ENCODE measurements around the gene NDRG4.

NDRG4 gene

GRCh38 chr16:58462499-58462996, 37.4 kb upstream of the NDRG4 start:
- H3K4me1 Mint-ChIP-seq = peaks cover 22% of the 10 kb centered on the region
- peaks cover 66% of the 10 kb centered on the region for H3K27me3 Mint-ChIP-seq
- no peak for ATAC-seq
- H3K27ac Mint-ChIP-seq = no peak overlapping the region
- H3K4me3 Mint-ChIP-seq = peak overlapping the region; percentile 37 to 73
- DNase-seq = no peak
- no peaks in the 10 kb centered on the region for H3K9me3 Mint-ChIP-seq

GRCh38 chr16:58462997-58463941, 36.7 kb upstream of the NDRG4 start:
- peaks cover 22% of the 10 kb centered on the region for H3K4me1 Mint-ChIP-seq
- DNase-seq (no peak), ATAC-seq (peak; percentile 53)
- peaks cover 73% of the 10 kb centered on the region for H3K27me3 Mint-ChIP-seq
- peak overlapping the region in 1 of 2 donors; percentile 73 for H3K4me3 Mint-ChIP-seq
- no peaks in the 10 kb centered on the region for H3K9me3 Mint-ChIP-seq
- H3K27ac Mint-ChIP-seq = no peak overlapping the region

GRCh38 chr16:58464047-58464915, 35.7 kb upstream of the NDRG4 start:
- DNase-seq = peak in 1 of 2 donors; percentile 14
- ATAC-seq = peak; percentile 33
- H3K4me1 Mint-ChIP-seq = peaks cover 17% of the 10 kb centered on the region
- H3K9me3 Mint-ChIP-seq = no peaks in the 10 kb centered on the region
- no peak overlapping the region for H3K27ac Mint-ChIP-seq
- peak overlapping the region; percentile 53 to 60 for H3K4me3 Mint-ChIP-seq
- peaks cover 83% of the 10 kb centered on the region for H3K27me3 Mint-ChIP-seq

GRCh38 chr16:58464916-58465731, 34.8 kb upstream of the NDRG4 start:
- H3K9me3 Mint-ChIP-seq = no peaks in the 10 kb centered on the region
- ATAC-seq (no peak), DNase-seq (no peak)
- peaks cover 84% of the 10 kb centered on the region for H3K27me3 Mint-ChIP-seq
- H3K27ac Mint-ChIP-seq = no peak overlapping the region
- peaks cover 11% of the 10 kb centered on the region for H3K4me1 Mint-ChIP-seq
- H3K4me3 Mint-ChIP-seq = peak overlapping the region; percentile 53 to 60

- Mint-ChIP-seq H3K27me3 (peaks cover 77% of the 10 kb centered on the region), H3K27ac (no peak overlapping the region), H3K9me3 (no peaks in the 10 kb centered on the region), H3K4me1 (peaks cover 11% of the 10 kb centered on the region), H3K4me3 (no peak overlapping the region)
- no peak for DNase-seq
- ATAC-seq = no peak
Observed at GRCh38 chr16:58465817-58466216, 34.1 kb upstream of the NDRG4 start.

GRCh38 chr16:58466396-58466795, 33.5 kb upstream of the NDRG4 start:
- no peaks in the 10 kb centered on the region for H3K9me3 Mint-ChIP-seq
- no peak for ATAC-seq
- no peak for DNase-seq
- no peak overlapping the region for H3K27ac Mint-ChIP-seq
- no peak overlapping the region for H3K4me3 Mint-ChIP-seq
- peaks cover 75% of the 10 kb centered on the region for H3K27me3 Mint-ChIP-seq
- peaks cover 11% of the 10 kb centered on the region for H3K4me1 Mint-ChIP-seq

- no peaks in the 10 kb centered on the region for H3K9me3 Mint-ChIP-seq
- peaks cover 11% of the 10 kb centered on the region for H3K4me1 Mint-ChIP-seq
- no peak for DNase-seq
- ATAC-seq = no peak
- H3K27me3 Mint-ChIP-seq = peaks cover 66% of the 10 kb centered on the region
- no peak overlapping the region for H3K4me3 Mint-ChIP-seq
- H3K27ac Mint-ChIP-seq = no peak overlapping the region
Observed at GRCh38 chr16:58467905-58468304, 32.0 kb upstream of the NDRG4 start.

- no peak for ATAC-seq
- no peak overlapping the region for H3K27ac Mint-ChIP-seq
- peaks cover 46% of the 10 kb centered on the region for H3K27me3 Mint-ChIP-seq
- no peaks in the 10 kb centered on the region for H3K4me1 Mint-ChIP-seq
- DNase-seq = no peak
- H3K9me3 Mint-ChIP-seq = no peaks in the 10 kb centered on the region
- H3K4me3 Mint-ChIP-seq = no peak overlapping the region
Observed at GRCh38 chr16:58471209-58471975, 28.6 kb upstream of the NDRG4 start.

GRCh38 chr16:58472266-58472665, 27.7 kb upstream of the NDRG4 start:
- no peaks in the 10 kb centered on the region for H3K4me1 Mint-ChIP-seq
- DNase-seq = no peak
- no peak for ATAC-seq
- no peak overlapping the region for H3K27ac Mint-ChIP-seq
- no peaks in the 10 kb centered on the region for H3K9me3 Mint-ChIP-seq
- H3K27me3 Mint-ChIP-seq = peaks cover 37% of the 10 kb centered on the region
- H3K4me3 Mint-ChIP-seq = no peak overlapping the region

- DNase-seq = no peak
- H3K27ac Mint-ChIP-seq = peak overlapping the region; percentile 2 to 44
- peaks cover 32% of the 10 kb centered on the region for H3K27me3 Mint-ChIP-seq
- no peak for ATAC-seq
- no peak overlapping the region for H3K4me3 Mint-ChIP-seq
- H3K9me3 Mint-ChIP-seq = no peaks in the 10 kb centered on the region
- H3K4me1 Mint-ChIP-seq = no peaks in the 10 kb centered on the region
Observed at GRCh38 chr16:58472827-58473226, 27.1 kb upstream of the NDRG4 start.

- Mint-ChIP-seq H3K9me3 (no peaks in the 10 kb centered on the region), H3K4me1 (no peaks in the 10 kb centered on the region), H3K27ac (no peak overlapping the region), H3K4me3 (no peak overlapping the region), H3K27me3 (peaks cover 17% of the 10 kb centered on the region)
- ATAC-seq (no peak), DNase-seq (no peak)
Observed at GRCh38 chr16:58474296-58474695, 25.6 kb upstream of the NDRG4 start.

- DNase-seq (no peak), ATAC-seq (no peak)
- no peak overlapping the region for H3K27ac Mint-ChIP-seq
- H3K9me3 Mint-ChIP-seq = no peaks in the 10 kb centered on the region
- peaks cover 15% of the 10 kb centered on the region for H3K27me3 Mint-ChIP-seq
- H3K4me1 Mint-ChIP-seq = no peaks in the 10 kb centered on the region
- H3K4me3 Mint-ChIP-seq = no peak overlapping the region
Observed at GRCh38 chr16:58475091-58475619, 24.8 kb upstream of the NDRG4 start.

- Mint-ChIP-seq H3K27ac (no peak overlapping the region), H3K27me3 (peaks cover 13% of the 10 kb centered on the region), H3K4me3 (no peak overlapping the region), H3K9me3 (no peaks in the 10 kb centered on the region), H3K4me1 (no peaks in the 10 kb centered on the region)
- DNase-seq (no peak), ATAC-seq (no peak)
Observed at GRCh38 chr16:58476791-58477190, 23.2 kb upstream of the NDRG4 start.

GRCh38 chr16:58478427-58478826, 21.5 kb upstream of the NDRG4 start:
- H3K27ac Mint-ChIP-seq = no peak overlapping the region
- no peaks in the 10 kb centered on the region for H3K9me3 Mint-ChIP-seq
- ATAC-seq (no peak), DNase-seq (no peak)
- H3K4me3 Mint-ChIP-seq = no peak overlapping the region
- peaks cover 7% of the 10 kb centered on the region for H3K27me3 Mint-ChIP-seq
- no peaks in the 10 kb centered on the region for H3K4me1 Mint-ChIP-seq

All from stimulated activated naive CD8-positive, alpha-beta T cell treated with anti-CD3 and anti-CD28 coated beads, Interleukin-15, amount 100 ng/mL, for 72 hours (primary cell).